ENCODE results near the gene ZNRD2. TPM values are rescaled to one million over a fixed set of nuclear protein-coding genes. Genes with fewer than 3 reads are reported as not detected.

Gene ZNRD2
- total RNA-seq, 1 donor from 2014 or later, result 17.3 TPM

DNA sequence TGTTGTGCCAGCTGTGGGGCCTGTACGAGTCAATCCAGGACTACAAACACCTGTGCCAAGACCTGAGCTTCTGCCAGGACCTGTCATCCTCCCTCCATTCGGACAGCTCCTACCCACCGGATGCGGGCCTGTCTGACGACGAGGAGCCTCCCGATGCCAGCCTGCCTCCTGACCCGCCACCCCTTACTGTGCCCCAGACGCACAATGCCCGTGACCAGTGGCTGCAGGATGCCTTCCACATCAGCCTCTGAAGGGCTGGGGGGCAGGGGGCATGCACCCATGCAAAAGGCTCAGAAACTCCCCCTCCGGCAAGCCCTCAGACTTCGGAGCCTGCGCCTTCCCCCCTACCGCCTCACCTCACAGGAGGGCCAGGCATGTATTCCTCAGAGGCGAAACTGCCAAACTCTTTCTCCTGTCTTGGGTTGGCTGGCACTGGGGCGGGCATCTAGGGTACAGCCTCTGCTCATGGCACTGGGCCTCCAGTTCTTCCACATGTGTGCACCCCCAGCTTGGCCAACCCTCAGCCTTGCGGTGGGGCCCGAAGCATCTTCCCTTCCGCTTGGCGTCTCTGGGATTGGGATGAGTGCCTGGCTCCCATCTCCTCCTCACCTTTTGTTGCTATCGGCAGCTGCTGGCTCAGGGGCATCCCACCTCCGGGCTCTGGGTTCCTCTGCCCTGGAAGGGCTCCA is 3.3 kb downstream of the ZNRD2 start:
- no peak for DNase-seq (ENCODE audit: low spot score)

DNA sequence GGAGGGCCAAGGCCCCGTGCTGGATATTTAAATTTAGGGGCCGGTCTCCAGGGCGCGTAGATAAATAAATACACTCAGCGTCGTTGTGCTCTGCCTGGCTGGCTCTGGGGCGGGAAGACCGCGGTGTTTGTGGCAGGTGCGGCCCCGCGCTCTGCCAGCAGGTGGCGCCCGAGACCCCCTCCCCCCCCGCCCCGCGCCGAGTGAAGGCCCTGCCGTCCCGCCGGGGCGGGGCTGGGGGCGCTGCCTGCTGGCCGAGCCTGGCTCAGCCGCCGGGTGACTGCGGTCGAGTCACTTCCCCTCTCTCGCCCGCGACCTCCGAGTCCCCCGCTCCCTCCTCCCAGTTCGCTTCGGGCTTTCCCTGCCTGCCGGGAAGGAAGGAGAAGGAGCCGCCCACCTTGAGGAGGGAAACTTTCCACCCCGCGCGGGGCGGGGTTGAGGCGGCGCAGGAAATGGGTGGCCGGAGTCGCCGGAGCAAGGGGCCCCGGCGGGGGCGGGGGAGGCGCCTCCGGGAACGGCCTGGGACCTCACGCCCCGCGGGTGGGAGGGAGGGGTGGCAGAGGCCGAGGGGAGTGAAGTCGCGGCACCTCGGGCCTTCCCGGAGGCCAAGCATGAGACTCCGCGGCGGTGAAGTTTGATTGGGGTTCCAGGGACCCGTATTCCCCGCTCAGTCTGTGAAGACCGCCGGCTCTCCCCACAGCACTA is 4.0 kb downstream of the ZNRD2 start:
- peak; percentile 97 for DNase-seq (ENCODE audit: low spot score)

DNA sequence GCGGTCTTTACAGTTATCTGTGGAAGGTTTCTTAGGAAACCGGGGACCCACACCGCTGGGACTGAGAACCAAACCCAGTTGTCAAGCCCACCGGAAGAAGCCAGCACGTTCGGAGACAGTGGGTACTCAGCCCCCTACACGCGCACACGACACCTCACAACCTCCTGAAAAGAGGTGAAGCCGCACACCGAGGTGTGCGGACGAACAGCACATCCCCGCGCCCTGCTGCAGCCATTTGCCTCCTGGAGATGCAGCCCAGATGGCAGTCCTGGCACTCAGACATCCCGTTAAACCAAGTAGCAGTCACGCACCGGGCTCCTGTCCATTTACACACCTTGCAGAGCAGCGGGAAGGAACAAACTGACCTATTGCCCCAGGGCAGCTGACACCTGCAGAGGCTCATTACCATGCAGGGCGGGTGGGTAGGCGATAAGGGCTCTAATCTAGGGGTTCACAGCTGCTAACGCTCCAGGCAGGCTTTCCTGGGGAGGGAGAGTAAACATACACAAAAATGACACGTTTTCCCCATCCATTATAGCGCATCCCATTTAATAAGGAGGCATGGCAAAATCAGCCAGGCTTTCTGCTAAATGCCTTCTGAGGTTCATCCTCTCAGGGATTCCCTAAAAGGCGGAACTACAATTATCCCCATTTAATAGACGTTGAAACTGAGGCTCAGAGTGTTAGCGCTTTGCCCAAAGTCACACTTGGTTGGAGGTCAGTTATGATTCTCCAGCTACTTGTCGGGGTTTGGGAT is 4.7 kb downstream of the ZNRD2 start:
- DNase-seq (ENCODE audit: low spot score), result no peak

DNA sequence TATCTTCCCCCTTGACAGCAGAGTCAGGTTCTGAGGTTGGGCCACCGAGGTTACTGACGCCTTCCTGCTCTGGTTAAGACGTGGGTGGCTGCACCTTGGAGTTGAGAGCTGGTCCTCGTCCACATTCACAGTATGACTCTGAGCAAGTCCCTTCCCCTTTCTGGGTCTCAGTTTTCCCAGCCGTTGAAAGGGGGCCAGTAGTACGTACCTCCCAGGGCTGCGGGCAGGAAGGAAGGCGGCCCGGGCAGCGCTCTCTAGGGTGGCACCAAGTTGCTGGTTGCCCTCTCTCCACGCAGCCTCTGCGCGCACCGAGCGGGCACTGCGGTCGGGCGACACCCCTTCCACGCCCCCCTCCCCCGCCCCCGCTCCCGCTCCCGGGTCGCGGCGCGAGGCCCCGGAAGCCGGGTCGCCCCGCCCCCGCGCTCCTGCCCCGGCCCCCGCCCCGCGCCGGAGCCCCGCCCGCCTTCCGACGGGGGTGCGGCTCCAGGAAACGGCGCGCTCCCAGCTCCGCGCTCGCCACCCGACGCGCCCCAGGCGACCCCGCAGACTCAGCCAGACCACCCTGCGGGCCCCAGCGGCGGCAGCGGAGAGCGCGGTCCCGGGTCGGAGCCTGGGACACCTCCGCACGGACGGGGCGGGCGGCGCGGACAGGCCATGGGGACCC is 5.4 kb downstream of the ZNRD2 start, which contains the start of gene EHBP1L1:
Gene EHBP1L1, plus strand, starts transcription at position 486 of the 664 bp plus-strand sequence. CDS start 250 bp downstream, outside the sequence.
- peak; percentile 75 for DNase-seq (ENCODE audit: low spot score)

DNA sequence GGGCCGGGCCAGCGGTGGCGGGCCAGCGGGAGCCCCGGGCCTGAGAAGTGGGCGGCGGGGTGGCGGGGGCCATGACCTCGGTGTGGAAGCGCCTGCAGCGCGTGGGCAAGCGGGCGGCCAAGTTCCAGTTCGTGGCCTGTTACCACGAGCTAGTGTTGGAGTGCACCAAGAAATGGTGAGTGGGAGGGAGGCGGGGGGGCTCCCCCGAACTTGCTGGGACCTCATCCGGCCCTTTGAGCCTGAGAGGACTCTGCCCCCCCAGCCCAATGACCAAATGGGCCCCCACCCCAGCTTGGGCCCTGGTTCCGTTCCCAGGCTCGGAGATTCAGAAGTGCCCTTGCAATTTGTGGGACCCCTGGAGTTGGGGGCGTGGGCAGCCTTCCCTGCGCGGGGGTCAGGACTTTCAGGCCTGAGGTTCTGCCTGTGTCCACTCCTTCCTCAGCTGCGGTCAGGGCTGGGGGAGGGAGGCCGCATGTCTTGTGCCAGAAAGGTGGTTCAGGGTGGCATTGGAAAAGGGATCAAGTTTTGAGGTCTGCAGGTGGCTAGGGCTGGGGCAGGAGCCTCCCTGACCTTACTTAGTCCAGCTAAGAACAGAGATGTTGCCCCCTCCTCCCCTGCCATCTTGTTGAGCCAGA is 6.1 kb downstream of the ZNRD2 start:
- no peak for DNase-seq (ENCODE audit: low spot score)

DNA sequence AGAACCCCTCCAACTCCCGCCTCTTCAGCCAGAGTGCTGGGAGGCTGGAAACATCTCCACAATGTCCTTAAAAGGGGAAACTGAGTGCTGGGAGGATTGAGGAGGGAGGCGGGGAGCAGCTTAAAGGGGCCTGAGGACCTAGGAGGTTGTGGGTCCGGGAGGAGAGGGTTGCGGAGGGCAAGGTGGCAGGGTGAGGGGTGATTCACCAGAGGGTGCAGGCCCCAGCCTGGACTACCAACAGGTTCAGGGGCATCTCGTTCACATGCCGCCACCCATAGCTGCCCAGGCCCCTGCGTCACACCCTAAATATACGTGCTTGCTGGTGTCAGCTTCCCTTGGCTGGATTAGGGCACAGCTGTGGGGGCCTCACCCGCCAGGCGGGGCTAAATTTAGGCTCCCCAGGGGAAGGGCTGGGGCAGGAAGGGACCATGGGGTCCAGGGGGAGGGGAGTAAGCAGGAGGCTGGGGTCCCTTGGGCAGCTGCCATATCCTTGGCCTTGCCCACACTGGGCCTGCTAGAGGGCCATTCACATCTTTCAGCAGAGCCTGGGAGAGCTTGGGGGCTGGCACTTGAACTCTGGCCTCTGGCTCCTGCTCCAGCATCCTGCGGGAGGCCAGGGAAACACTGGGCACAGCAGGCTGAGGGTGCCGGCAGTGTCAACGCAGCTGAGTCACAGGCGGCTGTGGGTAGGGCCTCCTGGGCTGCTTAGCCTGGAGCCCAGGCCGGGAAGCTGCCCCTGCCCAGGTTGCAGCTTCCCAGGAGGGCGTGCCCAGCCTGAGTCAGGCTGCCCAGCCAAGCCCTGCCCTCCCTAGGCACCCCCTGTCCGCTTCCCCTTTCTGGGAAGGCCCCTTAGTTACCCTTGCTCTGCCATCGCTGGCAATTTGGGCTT is 6.8 kb downstream of the ZNRD2 start:
- peak; percentile 64 for DNase-seq (ENCODE audit: low spot score)

DNA sequence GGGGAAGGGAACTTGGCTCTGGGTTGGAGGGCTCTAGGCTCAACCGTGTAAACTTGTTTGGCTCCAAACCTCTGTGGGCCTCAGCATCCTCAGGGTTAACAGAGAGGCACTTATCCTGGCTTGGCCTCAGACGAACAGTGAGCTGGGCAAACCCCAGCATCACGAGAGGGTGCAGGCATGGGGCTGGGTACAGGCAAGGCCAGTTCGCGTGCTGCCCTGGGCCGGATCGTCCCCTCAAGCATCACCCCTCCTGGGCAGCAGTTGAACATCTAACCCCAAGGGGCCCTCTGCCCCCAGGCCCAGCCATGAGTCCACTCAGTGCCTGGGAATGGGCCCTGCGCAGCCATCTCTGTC is 7.5 kb downstream of the ZNRD2 start:
- DNase-seq (ENCODE audit: low spot score), result no peak

DNA sequence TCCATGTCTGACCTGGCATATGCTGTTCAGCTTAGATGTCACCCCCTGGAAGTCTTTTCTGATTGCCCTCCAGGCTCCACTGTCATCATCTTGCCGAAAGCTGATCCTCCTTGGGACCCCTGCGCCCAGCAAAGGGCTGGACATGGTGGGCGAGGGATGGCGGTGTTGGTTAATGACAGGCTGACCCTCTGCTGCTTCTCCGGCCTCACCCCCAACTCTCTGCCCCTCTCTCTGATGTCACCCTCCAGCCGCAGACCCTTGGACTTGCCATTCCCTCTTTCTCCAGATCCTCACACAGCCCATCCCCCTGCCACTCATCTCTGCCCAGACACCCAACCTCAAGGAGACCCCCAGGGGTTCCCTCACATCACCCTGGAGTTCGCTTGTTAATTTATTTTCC is 7.9 kb downstream of the ZNRD2 start:
- no peak for DNase-seq (ENCODE audit: low spot score)

DNA sequence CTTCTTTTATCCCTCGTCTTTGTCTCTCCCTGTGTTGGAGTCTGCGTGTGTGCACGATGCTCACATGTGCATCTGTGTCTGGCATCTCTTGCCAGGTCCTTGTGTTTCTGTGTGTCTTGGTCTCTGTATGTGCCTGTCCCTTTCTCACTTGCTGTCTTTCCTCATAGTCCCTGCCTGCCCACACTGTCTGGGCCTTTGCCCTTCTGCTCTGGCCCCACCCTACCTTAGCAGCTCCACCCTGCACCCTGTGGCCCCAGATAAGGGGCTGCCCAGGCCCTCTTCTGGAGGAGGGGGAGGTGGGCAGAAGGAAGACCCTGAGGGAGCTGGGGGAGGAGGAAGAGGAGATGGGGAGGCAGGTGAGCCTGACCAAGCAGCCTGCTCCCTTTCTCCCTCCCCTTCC is 8.4 kb downstream of the ZNRD2 start:
- DNase-seq (ENCODE audit: low spot score), result no peak

DNA sequence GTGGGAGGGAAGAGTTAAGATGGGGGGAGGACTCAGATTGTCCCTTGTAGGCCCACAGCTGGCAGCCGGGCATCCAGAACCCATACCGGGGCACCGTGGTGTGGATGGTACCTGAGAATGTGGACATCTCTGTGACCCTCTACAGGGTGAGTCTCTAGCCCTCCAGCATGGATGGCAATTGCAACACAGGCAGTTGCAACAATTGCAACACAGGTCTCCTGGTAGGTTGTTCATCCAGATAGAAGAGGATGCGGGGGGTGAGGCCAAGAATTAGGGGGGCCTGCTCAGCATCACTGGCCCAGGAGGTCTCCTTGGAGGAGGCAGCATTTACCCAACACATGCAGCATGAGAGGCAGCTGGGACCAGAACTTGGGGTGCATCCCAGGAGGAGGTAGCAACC is 9.0 kb downstream of the ZNRD2 start:
- DNase-seq (ENCODE audit: low spot score), result no peak

DNA sequence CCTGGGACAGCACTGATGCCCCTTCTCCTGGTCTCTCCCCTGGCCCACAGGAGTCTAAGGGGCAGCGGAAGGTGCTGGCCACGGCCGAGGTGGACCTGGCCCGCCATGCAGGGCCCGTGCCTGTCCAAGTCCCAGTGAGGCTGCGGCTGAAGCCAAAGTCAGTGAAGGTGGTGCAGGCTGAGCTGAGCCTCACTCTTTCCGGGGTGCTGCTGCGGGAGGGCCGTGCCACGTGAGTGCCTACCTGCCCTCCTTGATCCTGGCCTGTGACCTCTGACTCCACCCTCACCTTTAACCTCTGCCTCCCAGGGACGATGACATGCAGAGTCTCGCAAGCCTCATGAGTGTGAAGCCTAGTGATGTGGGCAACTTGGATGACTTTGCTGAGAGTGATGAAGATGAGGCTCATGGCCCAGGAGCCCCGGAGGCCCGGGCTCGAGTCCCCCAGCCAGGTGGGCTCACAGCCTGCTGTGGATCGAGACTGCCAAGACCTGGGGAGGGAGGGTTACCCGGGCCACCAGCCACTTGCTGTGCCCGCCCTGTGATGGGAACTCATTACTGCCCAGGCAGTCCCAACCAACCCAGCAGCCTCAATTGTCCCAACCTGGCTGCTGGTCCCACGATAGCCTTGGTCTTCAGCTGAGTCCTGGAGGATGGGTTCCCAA is 9.9 kb downstream of the ZNRD2 start:
- no peak for DNase-seq (ENCODE audit: low spot score)

DNA sequence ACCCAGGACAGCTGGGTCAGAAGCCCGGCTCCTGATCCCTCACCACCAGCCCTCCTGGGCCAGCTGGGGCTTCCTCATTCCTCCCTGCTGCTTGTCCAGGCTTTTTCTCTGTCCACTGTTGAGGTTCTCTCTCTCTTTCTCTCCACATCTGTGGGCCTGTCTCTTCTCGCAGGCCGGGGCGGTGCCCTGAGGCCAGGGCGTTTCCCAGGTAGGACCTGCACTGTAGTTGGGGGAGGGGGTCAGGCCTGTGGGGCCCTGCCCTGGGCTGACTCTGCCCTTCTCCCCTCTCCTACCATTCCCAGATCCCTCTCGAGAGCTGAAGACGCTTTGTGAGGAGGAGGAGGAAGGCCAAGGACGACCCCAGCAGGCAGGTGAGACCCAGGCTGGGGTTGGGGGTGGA is 10.5 kb downstream of the ZNRD2 start:
- no peak for DNase-seq (ENCODE audit: low spot score)

DNA sequence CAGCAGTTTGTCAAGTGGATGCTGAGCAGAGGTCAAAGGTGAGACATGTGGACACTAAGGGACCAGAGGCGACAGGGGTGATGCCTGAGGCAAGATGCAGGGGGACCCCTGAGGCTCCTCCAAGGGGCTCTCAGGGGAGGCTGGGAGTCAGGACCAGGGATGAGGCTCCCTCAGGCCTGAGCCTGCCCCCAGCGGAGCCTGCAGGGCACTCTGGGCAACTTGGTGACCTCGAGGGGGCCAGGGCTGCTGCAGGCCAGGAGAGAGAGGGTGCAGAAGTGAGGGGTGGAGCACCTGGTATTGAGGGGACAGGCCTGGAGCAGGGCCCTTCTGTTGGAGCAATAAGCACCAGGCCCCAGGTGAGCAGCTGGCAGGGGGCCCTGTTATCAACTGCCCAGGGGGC is 11.7 kb downstream of the ZNRD2 start:
- DNase-seq (ENCODE audit: low spot score), result no peak

DNA sequence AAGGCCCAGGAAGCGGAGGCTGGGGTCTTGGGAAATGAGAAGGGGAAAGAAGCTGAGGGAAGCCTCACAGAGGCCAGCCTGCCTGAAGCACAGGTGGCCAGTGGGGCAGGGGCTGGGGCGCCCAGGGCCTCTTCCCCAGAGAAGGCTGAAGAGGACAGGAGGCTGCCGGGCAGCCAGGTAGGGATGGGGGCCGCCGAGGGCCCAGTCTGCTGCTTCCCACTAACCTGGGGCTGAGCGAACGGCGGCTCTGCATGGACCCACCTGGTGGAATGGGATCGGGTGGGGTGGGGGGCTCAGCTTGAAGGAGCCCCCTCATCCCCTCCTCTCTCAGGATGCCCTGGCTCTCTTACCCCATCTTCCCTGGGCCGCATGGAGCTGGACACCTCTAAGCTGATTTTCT is 13.3 kb downstream of the ZNRD2 start:
- no peak for DNase-seq (ENCODE audit: low spot score)

DNA sequence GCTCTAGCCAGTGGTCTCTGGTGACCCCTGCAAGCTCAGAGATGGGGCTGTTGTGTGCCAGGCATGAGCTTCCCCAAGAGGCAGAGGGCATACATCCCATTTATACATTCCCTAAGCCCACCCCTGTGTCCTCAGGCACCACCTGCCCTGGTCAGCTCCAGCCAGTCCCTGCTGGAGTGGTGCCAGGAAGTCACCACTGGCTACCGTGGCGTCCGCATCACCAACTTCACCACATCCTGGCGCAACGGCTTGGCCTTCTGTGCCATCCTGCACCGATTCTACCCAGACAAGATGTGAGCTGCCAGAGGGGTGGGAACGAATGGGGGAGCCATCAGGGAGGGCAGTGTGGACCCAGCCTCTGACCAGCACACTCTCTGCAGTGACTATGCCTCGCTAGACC is 13.8 kb downstream of the ZNRD2 start:
- no peak for DNase-seq (ENCODE audit: low spot score)

DNA sequence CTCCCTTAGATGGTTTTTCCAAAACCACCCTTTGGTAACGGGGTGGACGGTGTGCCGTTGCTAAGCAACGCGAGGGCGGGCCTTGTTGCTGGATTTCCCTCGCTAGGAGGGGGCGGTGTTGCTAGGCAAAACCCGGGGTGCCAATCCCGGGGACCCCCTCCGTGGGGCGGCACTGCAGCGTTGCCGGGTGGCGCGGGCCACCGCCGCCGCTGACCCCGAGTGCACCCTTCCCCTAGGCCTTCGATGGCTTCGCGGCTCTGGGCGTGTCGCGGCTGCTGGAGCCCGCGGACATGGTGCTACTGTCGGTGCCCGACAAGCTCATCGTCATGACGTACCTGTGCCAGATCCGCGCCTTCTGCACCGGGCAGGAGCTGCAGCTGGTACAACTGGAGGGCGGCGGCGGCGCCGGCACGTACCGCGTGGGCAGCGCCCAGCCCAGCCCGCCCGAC is 14.5 kb downstream of the ZNRD2 start:
- no peak for DNase-seq (ENCODE audit: low spot score)

DNA sequence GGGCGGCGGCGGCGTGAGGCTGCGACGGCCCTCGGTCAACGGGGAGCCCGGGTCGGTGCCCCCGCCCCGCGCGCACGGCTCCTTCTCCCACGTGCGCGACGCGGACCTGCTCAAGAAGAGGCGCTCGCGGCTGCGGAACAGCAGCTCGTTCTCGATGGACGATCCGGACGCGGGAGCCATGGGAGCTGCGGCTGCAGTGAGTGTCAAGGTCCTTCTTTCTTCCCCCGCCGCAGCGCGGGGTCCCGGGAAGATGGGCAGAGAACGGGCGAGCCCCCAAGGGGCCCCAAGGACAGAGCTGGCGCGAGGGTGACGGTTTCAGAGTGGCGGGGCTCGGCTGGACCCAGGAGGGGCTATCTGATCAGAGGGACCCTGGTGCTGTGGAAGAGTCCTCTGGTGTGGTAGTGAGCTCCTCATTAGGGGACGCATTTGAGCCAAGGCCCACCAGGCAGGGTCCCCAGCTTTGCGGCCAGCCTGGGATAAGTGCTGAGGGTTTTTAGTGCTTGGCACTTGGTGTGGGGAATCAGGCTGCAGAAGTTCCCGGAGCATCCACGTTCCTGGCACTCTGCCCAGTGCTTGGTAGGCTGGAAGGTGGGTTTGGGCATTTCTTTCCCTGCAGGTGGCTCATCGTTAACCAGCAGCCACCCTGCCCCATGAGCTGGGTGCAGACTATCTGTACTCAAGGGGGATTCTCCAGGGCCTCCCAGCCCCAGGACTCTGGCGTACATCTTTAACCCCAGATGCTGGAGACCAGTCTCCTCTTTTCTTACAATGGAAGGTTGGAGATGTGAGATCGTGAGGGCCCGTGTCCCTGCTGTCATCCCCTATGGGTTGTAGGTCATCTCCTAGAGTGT is 15.3 kb downstream of the ZNRD2 start:
- DNase-seq (ENCODE audit: low spot score), result no peak

DNA sequence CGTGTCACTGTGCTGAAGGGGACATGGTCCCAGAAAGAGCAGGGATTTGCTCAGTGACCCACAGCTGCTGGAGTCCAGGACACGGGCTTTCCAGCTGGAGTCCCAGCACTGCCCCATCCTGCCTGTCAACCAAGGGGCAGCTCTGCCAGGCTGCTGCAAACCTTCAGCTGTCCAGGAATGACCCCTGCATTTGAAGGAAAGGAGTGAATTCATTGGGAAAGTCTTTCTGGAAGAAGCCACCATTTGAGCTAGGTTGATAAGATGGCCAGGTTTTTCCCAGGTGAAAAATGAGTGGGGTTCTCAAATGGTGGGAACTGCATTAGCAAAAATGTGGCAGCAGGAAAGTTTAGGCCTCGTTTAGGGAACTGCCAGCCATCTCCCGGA is 16.0 kb downstream of the ZNRD2 start:
- no peak for DNase-seq (ENCODE audit: low spot score)

DNA sequence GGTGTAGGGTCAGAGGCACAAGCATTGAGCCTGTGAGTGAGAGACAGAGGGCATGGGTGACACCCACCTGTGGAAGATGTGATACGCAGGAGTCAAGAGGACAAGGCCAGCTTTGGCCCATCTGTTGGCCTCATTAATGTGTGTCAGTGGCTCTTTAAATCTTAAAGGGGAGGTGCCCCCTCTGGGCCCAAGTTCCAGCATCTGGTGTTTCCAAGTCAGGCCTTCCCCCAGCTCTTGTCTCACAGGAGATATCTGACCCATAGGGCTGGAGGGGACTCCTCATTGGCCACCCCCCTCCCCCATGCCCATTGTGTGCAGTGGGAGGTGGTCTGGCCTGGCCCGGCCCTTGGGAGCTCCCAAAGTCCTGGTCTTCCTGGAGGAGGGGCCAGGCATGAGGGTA is 16.4 kb downstream of the ZNRD2 start:
- peak; percentile 91 for DNase-seq (ENCODE audit: low spot score)

Measured in umbilical cord (tissue), 2 donors.